Caco-2 (cell line): ENCODE data around the gene TSHR. TPM values are rescaled to one million over a fixed set of nuclear protein-coding genes. Genes with fewer than 3 reads are reported as not detected.

Experiments
- BruUV-seq: library from RNA; stranded (reverse); fragments of 400-500 nt; replicated peaks from 2 replicates; lab custom pipeline; 2021; lab: Mats Ljungman, UMichigan
- CTCF ChIA-PET: fragments of 300-600 bp; sonication (Branson Sonifier 250); formaldehyde crosslinking; loops from one replicate; lab custom pipeline; 2022; ENCODE audit warnings: antibody characterized with exemption; lab: Charles Lee
- POLR2A ChIA-PET: fragments of 300-600 bp; sonication (Branson Sonifier 250); formaldehyde crosslinking; loops from one replicate; lab custom pipeline; 2022; ENCODE audit warnings: antibody characterized with exemption; lab: Charles Lee
- DNase-seq, 2 experiments: peaks; one replicate each; pipeline versions ENCODE4 v3.0.0 to v3.0.0-alpha.2; 2020 to 2022
- H3K27me3 ChIP-seq: replicated peaks from 2 replicates; pipeline ENCODE4 v1.6.0; 2011; ENCODE audit warnings: low read length; ENCODE audit not compliant: control insufficient read depth, insufficient read depth
- H3K36me3 ChIP-seq: 2 replicates; pipeline ENCODE4 v1.5.1; 2011; ENCODE audit warnings: low read length; ENCODE audit not compliant: control insufficient read depth, insufficient read depth
- H3K4me1 ChIP-seq: fragments of 250-450 bp; sonication (Bioruptor Pico); 2 replicates; pipeline ENCODE4 v1.5.1; 2020; ENCODE audit warnings: mild to moderate bottlenecking
- H3K4me3 ChIP-seq: 2 replicates; pipeline ENCODE4 v1.5.1; 2011; ENCODE audit warnings: low read depth, mild to moderate bottlenecking, control low read depth, low read length
- H3K9me3 ChIP-seq: fragments of 250-450 bp; sonication (Bioruptor Pico); 2 replicates; pipeline ENCODE4 v1.5.1; 2020; ENCODE audit warnings: mild to moderate bottlenecking, moderate library complexity
- H3K27ac Mint-ChIP-seq: one replicate; pipeline ENCODE4 v1.8.0; 2022; ENCODE audit warnings: mixed read lengths; ENCODE audit not compliant: unreplicated experiment
- H3K27me3 Mint-ChIP-seq: one replicate; pipeline ENCODE4 v1.8.0; 2022; ENCODE audit warnings: mixed read lengths; ENCODE audit not compliant: insufficient read depth, unreplicated experiment
- H3K36me3 Mint-ChIP-seq: one replicate; pipeline ENCODE4 v1.8.0; 2022; ENCODE audit warnings: mild to moderate bottlenecking, mixed read lengths; ENCODE audit not compliant: insufficient read depth, unreplicated experiment
- H3K4me1 Mint-ChIP-seq: one replicate; pipeline ENCODE4 v1.8.0; 2022; ENCODE audit warnings: low read depth, mixed read lengths; ENCODE audit not compliant: unreplicated experiment
- H3K4me3 Mint-ChIP-seq: one replicate; pipeline ENCODE4 v1.8.0; 2022; ENCODE audit warnings: mild to moderate bottlenecking, moderate library complexity, mixed read lengths; ENCODE audit not compliant: unreplicated experiment
- H3K9me3 Mint-ChIP-seq: one replicate; pipeline ENCODE4 v1.8.0; 2022; ENCODE audit warnings: mixed read lengths; ENCODE audit not compliant: unreplicated experiment
- CTCF ChIP-seq, 2 experiments: fragments of 200-600 bp in 1 of 2; IDR thresholded peaks; 1 replicate in 1 of 2; 2 replicates in 1 of 2; pipeline versions ENCODE4 v1.5.1 to v1.8.0; 2011 to 2022; ENCODE audit warnings: antibody characterized with exemption in 1 of 2, control low read depth in 1 of 2, inconsistent platforms in 1 of 2, low read depth in 1 of 2, low read length in 1 of 2, mild to moderate bottlenecking in 1 of 2, moderate library complexity in 1 of 2; ENCODE audit not compliant: insufficient read depth in 1 of 2, severe bottlenecking in 1 of 2, unreplicated experiment in 1 of 2
- intact Hi-C: fragments of 100-400 bp; cut with micrococcal nuclease; formaldehyde crosslinking; loops from one replicate; pipeline ENCODE4 v1.10.0; 2022; ENCODE audit not compliant: unreplicated experiment
- total RNA-seq: library from RNA; stranded (reverse); gene quantifications from 2 replicates; pipeline ENCODE4 v1.2.3, GENCODE V29; 2022

TSHR gene
- total RNA-seq, 1 experiment from 2014 or later = not detected

- H3K4me1 ChIP-seq = no peaks in the 10 kb centered on the region
- no peaks in the 10 kb centered on the region for H3K9me3 ChIP-seq
- intact Hi-C loops = no loop called here
- H3K27me3 ChIP-seq = no peaks in the 10 kb centered on the region
- no TSS peak for BruUV-seq
- H3K36me3 Mint-ChIP-seq = no peaks in the 10 kb centered on the region
- H3K27ac Mint-ChIP-seq = no peak overlapping the region
- no peak overlapping the region for H3K4me3 Mint-ChIP-seq
- CTCF ChIA-PET = no interaction called here
- no peak for DNase-seq
- TF ChIP-seq CTCF (IDR thresholded peaks at IDR 0.05; ENCODE audit: insufficient read depth in 1 of 2, low read depth in 1 of 2, low read length in 1 of 2, severe bottlenecking in 1 of 2, unreplicated experiment in 1 of 2) = no peak
- peaks cover 2% of the 10 kb centered on the region for H3K27me3 Mint-ChIP-seq
- POLR2A ChIA-PET = no interaction called here
- no peaks in the 10 kb centered on the region for H3K9me3 Mint-ChIP-seq
- H3K4me3 ChIP-seq = no peak overlapping the region
- H3K4me1 Mint-ChIP-seq = no peaks in the 10 kb centered on the region
- no peaks in the 10 kb centered on the region for H3K36me3 ChIP-seq
Measured at GRCh38 chr14:81132468-81132867, 177.0 kb downstream of the TSHR start.

GRCh38 chr14:81133400-81133799, 178.0 kb downstream of the TSHR start:
- H3K27ac Mint-ChIP-seq = no peak overlapping the region
- no peak for TF ChIP-seq CTCF (IDR thresholded peaks at IDR 0.05; ENCODE audit: insufficient read depth in 1 of 2, low read depth in 1 of 2, low read length in 1 of 2, severe bottlenecking in 1 of 2, unreplicated experiment in 1 of 2)
- H3K36me3 Mint-ChIP-seq = no peaks in the 10 kb centered on the region
- intact Hi-C loops = no loop called here
- ChIA-PET CTCF (no interaction called here), POLR2A (no interaction called here)
- no TSS peak for BruUV-seq
- Histone ChIP-seq H3K4me3 (no peak overlapping the region), H3K27me3 (no peaks in the 10 kb centered on the region), H3K9me3 (no peaks in the 10 kb centered on the region), H3K36me3 (no peaks in the 10 kb centered on the region), H3K4me1 (no peaks in the 10 kb centered on the region)
- peaks cover 2% of the 10 kb centered on the region for H3K27me3 Mint-ChIP-seq
- no peaks in the 10 kb centered on the region for H3K4me1 Mint-ChIP-seq
- DNase-seq = no peak
- H3K9me3 Mint-ChIP-seq = no peaks in the 10 kb centered on the region
- H3K4me3 Mint-ChIP-seq = no peak overlapping the region

GRCh38 chr14:81137316-81137715, 181.9 kb downstream of the TSHR start:
- no peak overlapping the region for H3K4me3 Mint-ChIP-seq
- ChIA-PET POLR2A (no interaction called here), CTCF (no interaction called here)
- no peaks in the 10 kb centered on the region for H3K36me3 Mint-ChIP-seq
- no peaks in the 10 kb centered on the region for H3K9me3 ChIP-seq
- no peaks in the 10 kb centered on the region for H3K4me1 Mint-ChIP-seq
- no peak overlapping the region for H3K4me3 ChIP-seq
- no peaks in the 10 kb centered on the region for H3K36me3 ChIP-seq
- no peaks in the 10 kb centered on the region for H3K4me1 ChIP-seq
- no peak overlapping the region for H3K27ac Mint-ChIP-seq
- no peak for TF ChIP-seq CTCF (IDR thresholded peaks at IDR 0.05; ENCODE audit: insufficient read depth in 1 of 2, low read depth in 1 of 2, low read length in 1 of 2, severe bottlenecking in 1 of 2, unreplicated experiment in 1 of 2)
- H3K27me3 Mint-ChIP-seq = peaks cover 2% of the 10 kb centered on the region
- no peak for DNase-seq
- H3K27me3 ChIP-seq = no peaks in the 10 kb centered on the region
- no TSS peak for BruUV-seq
- H3K9me3 Mint-ChIP-seq = no peaks in the 10 kb centered on the region
- intact Hi-C loops = loop anchor here (1.0 kb wide), 1 partner anchor 45 kb away; no protein-coding TSS in a partner anchor
